Lung (tissue), 12 donors: ENCODE results near the gene ADGRA1. TPM values are rescaled to one million over a fixed set of nuclear protein-coding genes. Genes with fewer than 3 reads are reported as not detected.

Source experiments
- ATAC-seq: fragments of 200-7000 bp; cut with Tn5 transposase; one replicate; pipeline ENCODE4 v1.9.1; 2020; ENCODE audit warnings: moderate number of reproducible peaks; ENCODE audit not compliant: insufficient read depth, low FRiP score
- DNase-seq, 3 donors: peaks; one replicate each; pipeline ENCODE4 v3.0.0-alpha.2; 2013 to 2017
- H3K27ac ChIP-seq, 2 donors: one replicate each; pipeline ENCODE4 v1.5.1; 2013; ENCODE audit warnings: mild to moderate bottlenecking in 2 of 2, moderate library complexity in 2 of 2, control low read depth in 1 of 2, inconsistent platforms in 1 of 2, low read depth in 1 of 2, low read length in 1 of 2
- H3K27me3 ChIP-seq, 3 donors: one replicate each; pipeline ENCODE4 v1.5.1; 2013; ENCODE audit warnings: low read length in 2 of 3; ENCODE audit not compliant: control insufficient read depth in 3 of 3, insufficient read depth in 3 of 3
- H3K36me3 ChIP-seq, 4 donors: one replicate each; pipeline ENCODE4 v1.5.1; 2013; ENCODE audit warnings: low read length in 4 of 4, mild to moderate bottlenecking in 1 of 4, moderate library complexity in 1 of 4; ENCODE audit not compliant: control insufficient read depth in 4 of 4, insufficient read depth in 4 of 4
- H3K4me1 ChIP-seq, 5 donors: one replicate each; pipeline ENCODE4 v1.5.1; 2013; ENCODE audit warnings: low read length in 5 of 5, mild to moderate bottlenecking in 2 of 5, moderate library complexity in 1 of 5; ENCODE audit not compliant: control insufficient read depth in 5 of 5, insufficient read depth in 5 of 5
- H3K4me3 ChIP-seq: one replicate; pipeline ENCODE4 v1.5.1; 2013; ENCODE audit warnings: mild to moderate bottlenecking, control low read depth, moderate library complexity
- H3K9ac ChIP-seq, 2 donors: one replicate each; pipeline ENCODE4 v1.5.1; 2013; ENCODE audit warnings: low read length in 2 of 2, control low read depth in 1 of 2; ENCODE audit not compliant: insufficient read depth in 1 of 2
- H3K9me3 ChIP-seq, 4 donors: one replicate each; pipeline ENCODE4 v1.5.1; 2013; ENCODE audit warnings: low read length in 3 of 4, mild to moderate bottlenecking in 1 of 4, moderate library complexity in 1 of 4; ENCODE audit not compliant: control insufficient read depth in 4 of 4, insufficient read depth in 3 of 4
- CTCF ChIP-seq: IDR thresholded peaks from 2 replicates; pipeline ENCODE4 v1.5.1; 2012; ENCODE audit warnings: mild to moderate bottlenecking; ENCODE audit errors: control extremely low read depth, extremely low read depth
- WGBS, 2 donors: extraction: QIAGEN DNeasy Blood & Tissue Kit; methylation state at CpG; one replicate each; pipeline ENCODE4 v1.1.7; 2013; 5-methylcytosine and 5-hydroxymethylcytosine counted together
- polyA plus RNA-seq, 2 donors: library from polyadenylated mRNA; stranded (reverse); fragments of 200-250 nt; gene quantifications; one replicate each; pipeline ENCODE4 v1.2.1, GENCODE V29; 2013
- total RNA-seq, 2 donors: library from RNA; depleted of rRNA in 1 of 2; stranded (reverse); fragments of >200 nt in 1 of 2; gene quantifications; one replicate each; pipeline ENCODE4 v1.2.1, GENCODE V29; 2014 to 2021
- donor health status: control.
- donor health status: control.
- donor health status: Bipolar disorder and iron deficiency.
- donor health status: healthy.
- donor health status: DM: yes; HTN: yes; CAD: no.

The ADGRA1 gene
- total and polyA plus RNA-seq, 4 donors: 0.05 to 1.3 (median 0.20) TPM

GRCh38 chr10:133094866-133095265, 7.1 kb downstream of the ADGRA1 start:
- H3K4me3 ChIP-seq: no peak overlapping the region
- TF ChIP-seq CTCF: no peak
- H3K27ac ChIP-seq: no peak overlapping the region
- peaks cover 3 to 41% (median 22%) of the 10 kb centered on the region in 3 donors for H3K27me3 ChIP-seq
- H3K4me1 ChIP-seq: no peaks in the 10 kb centered on the region
- ATAC-seq: no peak
- no peaks in the 10 kb centered on the region for H3K9me3 ChIP-seq
- WGBS, 2 donors: 80 to 85% methylated on average over 17 of the region's 17 CpGs
- no peak for DNase-seq
- H3K9ac ChIP-seq: no peak overlapping the region
- H3K36me3 ChIP-seq: no peaks in the 10 kb centered on the region

- TF ChIP-seq CTCF: no peak
- Histone ChIP-seq H3K27me3 (peaks cover 3 to 38% (median 15%) of the 10 kb centered on the region in 3 donors), H3K27ac (no peak overlapping the region), H3K36me3 (no peaks in the 10 kb centered on the region), H3K4me1 (peaks cover 0 to under 1% (median 0%) of the 10 kb centered on the region in 5 donors), H3K4me3 (no peak overlapping the region), H3K9me3 (no peaks in the 10 kb centered on the region), H3K9ac (no peak overlapping the region)
- ATAC-seq (no peak), DNase-seq (no peak)
- 82 to 92% methylated on average over 16 of the region's 16 CpGs for WGBS, 2 donors
These were observed 7.9 kb downstream of the ADGRA1 start for GRCh38 chr10:133095586-133095985.

- no peak for ATAC-seq
- H3K27me3 ChIP-seq: peaks cover 3 to 38% (median 15%) of the 10 kb centered on the region in 3 donors
- WGBS, 2 donors: 54 to 60% methylated on average over 28 of the region's 28 CpGs
These were observed 9.0 kb downstream of the ADGRA1 start for GRCh38 chr10:133096616-133097269.

More at GRCh38 chr10:133096616-133097269, 9.0 kb downstream of the ADGRA1 start:
- Histone ChIP-seq H3K36me3 (no peaks in the 10 kb centered on the region), H3K9ac (no peak overlapping the region), H3K27ac (no peak overlapping the region), H3K9me3 (no peaks in the 10 kb centered on the region), H3K4me3 (no peak overlapping the region), H3K4me1 (peaks cover 0 to 7% (median 0%) of the 10 kb centered on the region in 5 donors)
- no peak for DNase-seq
- no peak for TF ChIP-seq CTCF
